T-helper 2 cell treated with Interferon-gamma antibody and Interleukin-4, amounts not matched to agents 100 ng/mL and 5 ng/mL, for 36 hours (primary cell): Measurements from ENCODE around the gene SIGLECL1. TPM values are rescaled to one million over a fixed set of nuclear protein-coding genes. Genes with fewer than 3 reads are reported as not detected.
"Not testable (repeated sequence)": the region's sequence is repeated elsewhere in the genome, so short reads cannot be mapped to it uniquely, and the experiment has no call there.

ENCODE experiments used
- intact Hi-C: fragments of 100-400 bp; cut with micrococcal nuclease; formaldehyde crosslinking; loops from one replicate; pipeline ENCODE4 v1.15.1; 2023
- total RNA-seq: library from RNA; stranded (reverse); gene quantifications from 2 replicates; pipeline ENCODE4 v1.2.3, GENCODE V29; 2022

SIGLECL1 gene
- not detected in 2 replicates for total RNA-seq

DNA sequence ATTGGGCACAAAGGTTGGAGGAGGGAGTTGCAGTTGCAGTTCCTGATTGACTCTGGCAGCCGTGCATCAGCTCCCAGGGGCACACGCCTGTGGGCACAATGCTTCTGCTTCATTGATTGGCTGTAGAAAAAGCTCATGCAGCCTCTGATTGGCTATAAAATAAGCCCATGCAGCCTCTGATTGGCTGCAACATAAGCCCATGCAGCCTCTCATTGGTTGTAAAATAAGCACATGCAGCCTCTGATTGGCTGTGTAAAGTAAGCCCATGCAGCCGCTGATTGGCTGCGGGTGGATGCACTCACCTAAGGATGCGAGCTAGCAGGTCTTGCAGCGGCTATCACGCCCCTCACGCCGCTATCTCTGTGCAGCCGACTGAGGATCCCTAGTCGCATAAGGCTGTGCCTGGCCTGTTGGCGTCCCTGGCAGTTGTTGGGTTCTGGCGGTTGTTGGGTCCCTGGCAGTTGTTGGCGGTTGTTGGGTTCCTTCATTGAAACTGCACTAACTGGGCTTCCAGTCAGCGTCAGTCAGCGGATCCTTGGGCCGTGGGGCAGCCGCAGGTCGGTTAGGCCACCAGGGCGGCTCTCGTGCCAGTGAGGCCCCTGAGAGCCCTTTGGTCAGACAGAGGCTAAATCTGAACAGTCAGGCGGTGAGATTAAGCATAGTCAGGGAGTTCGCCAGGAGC is at the start of gene SIGLECL1:
Gene SIGLECL1 (plus strand): TSS at position 295 of the 682 bp plus-strand sequence. CDS start 12,993 bp downstream, outside the sequence.
- intact Hi-C loops = loop anchor here (10.0 kb wide), 2 partner anchors 46 to 74 kb away; no protein-coding TSS in a partner anchor

- intact Hi-C loops = loop anchor here (10.0 kb wide), 1 partner anchor 53 kb away; the partner anchor contains the start of gene SIGLECL1
These were observed 49.2 kb upstream of the SIGLECL1 start for GRCh38 chr19:51201712-51202111.

GRCh38 chr19:51203916-51204315 is 47.0 kb upstream of the SIGLECL1 start:
- intact Hi-C loops = loop anchor here (10.0 kb wide), 1 partner anchor 51 kb away; the partner anchor contains the start of gene SIGLECL1

DNA sequence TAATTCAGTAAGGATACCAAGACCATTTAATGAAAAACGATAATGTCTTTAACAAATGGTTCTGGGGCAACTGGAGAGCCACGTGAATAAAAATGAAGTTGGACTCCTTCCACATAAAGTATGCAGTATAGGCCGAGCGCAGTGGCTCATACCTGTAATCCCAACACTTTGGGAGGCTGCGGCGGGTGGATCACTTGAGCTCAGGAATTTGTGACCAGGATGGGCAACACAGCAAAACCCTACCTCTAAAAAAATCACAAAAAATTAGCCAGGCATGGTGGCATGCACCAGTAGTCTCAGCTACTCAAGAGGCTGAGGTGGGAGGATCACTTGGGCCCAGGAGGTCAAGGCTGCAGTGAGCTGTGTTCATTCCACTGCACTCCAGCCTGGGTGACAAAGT is 46.6 kb upstream of the SIGLECL1 start:
- intact Hi-C loops = loop anchor here (10.0 kb wide), 1 partner anchor 50 kb away; the partner anchor contains the start of gene SIGLECL1

DNA sequence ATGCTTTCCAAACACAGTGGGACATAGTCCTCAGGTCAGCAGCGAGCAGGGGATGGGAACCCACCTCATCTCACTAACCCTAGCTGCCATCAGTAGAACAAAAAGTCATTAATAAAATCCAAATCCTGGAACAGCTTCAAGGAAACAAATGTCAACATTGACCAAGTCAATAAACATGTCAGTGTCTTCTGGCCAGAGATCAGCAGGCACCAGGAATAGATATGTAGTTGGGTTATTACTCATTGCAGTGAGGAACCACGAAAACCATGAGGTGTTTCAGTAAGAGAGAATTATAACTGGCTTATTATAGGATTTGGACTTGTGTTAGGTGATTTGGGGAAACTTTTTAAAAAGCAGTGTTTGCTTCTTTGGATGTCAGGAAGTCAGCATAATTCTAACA is 43.1 kb upstream of the SIGLECL1 start:
- intact Hi-C loops = loop anchor here (10.0 kb wide), 1 partner anchor 47 kb away; the partner anchor contains the start of gene SIGLECL1

DNA sequence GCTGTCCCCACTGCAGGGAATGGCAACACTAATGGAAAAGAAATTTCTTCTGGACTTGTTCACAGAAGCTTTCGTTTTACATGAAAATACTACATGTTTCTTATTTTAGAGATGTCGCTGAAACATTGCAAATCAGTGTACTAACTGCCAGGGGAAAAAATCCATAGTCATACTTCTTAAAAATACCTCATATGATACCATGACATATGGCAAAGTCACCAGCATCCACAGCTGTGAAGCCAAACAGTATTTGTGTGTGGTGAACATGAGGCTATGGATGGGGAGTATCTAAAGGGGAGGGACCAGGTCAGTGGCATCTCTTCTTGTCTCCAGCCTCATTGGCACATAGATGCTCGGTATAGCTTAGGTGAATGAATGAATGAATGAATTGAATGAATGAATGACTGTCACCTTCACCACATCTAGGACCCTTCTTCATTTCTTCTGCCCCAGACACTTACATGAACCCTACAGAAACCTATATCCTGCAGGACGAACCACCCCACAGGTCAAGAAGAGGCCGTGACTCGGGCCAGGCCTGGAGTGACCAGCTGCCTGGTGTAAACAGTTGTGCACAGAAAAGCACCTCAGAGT is 40.6 kb upstream of the SIGLECL1 start:
- intact Hi-C loops = no loop called here

GRCh38 chr19:51210874-51211361 is 40.0 kb upstream of the SIGLECL1 start:
- intact Hi-C loops = not testable (repeated sequence)

DNA sequence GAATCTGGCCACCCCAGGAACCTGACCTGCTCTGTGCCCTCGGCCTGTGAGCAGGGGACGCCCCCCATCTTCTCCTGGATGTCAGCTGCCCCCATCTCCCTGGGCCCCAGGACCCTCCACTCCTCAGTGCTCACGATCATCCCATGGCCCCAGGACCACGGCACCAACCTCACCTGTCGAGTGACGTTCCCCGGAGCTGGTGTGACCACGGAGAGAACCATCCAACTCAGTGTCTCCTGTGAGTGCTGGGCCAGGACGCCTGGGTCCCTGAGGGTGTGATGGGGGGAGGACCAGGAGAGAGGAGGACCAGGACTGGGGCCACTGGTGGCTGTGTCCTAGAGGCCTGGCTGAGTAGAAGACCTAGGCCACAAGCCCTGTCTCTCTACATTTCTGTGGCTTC is 39.0 kb upstream of the SIGLECL1 start:
- intact Hi-C loops = no loop called here

DNA sequence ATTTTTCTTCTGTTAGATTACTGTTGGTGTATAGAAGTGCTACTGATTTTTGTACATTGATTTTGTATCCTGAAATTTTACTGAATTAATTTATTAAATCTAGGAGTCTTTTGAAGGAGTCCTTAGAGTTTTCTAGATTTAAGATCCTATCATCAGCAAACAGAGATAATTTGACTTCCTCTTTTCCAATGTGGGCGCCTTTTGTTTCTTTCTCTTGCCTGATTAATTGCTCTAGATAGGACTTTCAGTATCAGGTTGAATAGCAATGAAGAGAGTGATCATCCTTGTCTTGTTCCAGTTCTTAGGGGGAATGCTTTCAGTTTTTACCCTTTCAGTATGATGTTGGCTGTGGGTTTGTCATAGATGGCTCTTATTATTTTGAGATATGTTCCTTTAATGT is 31.6 kb upstream of the SIGLECL1 start:
- intact Hi-C loops = no loop called here

- intact Hi-C loops = no loop called here
These were observed 30.9 kb upstream of the SIGLECL1 start for GRCh38 chr19:51219971-51220370.

- intact Hi-C loops = no loop called here
These were observed 29.9 kb upstream of the SIGLECL1 start for GRCh38 chr19:51220996-51221395.

DNA sequence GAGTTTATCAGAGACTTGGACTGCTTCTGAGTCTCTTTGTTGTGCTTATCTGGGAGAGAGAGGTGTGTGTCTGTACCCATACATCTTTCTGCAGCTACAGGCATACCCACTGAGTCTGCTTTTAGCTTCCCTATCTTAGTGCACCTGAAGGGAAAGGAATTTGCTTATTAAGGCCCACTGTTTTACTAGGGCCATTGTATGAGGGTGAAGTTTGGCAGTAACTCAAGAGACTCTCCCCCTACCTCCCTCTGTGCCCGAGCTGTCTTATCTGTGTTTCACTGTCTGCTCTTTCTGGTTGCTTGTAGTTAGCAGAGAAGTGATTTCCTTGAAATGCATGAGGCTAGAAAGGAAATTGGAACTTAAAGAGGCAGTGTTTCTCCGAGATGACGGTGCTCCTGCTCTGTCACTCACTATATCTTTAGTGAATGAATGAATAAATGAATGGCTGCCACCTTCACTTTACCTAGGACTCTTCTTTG is 26.7 kb upstream of the SIGLECL1 start:
- intact Hi-C loops = no loop called here

DNA sequence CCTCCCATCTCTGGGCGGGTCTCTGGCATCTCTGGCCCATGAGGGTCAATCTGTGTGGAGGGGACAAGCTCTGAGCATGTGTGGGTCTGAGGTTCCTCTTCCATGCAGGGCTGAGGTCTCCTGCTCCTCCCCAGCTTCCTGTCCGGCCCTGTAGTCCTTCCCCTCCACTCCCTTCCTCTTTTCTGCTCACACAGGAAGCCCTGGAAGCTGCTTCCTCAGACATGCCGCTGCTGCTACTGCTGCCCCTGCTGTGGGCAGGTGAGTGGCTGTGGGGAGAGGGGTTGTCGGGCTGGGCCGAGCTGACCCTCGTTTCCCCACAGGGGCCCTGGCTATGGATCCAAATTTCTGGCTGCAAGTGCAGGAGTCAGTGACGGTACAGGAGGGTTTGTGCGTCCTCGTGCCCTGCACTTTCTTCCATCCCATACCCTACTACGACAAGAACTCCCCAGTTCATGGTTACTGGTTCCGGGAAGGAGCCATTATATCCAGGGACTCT is 25.9 kb upstream of the SIGLECL1 start, which contains the start of gene CD33:
Gene CD33 (plus strand): TSS at position 183 of the 496 bp plus-strand sequence. CDS start 39 bp downstream, at position 222.
- intact Hi-C loops = not testable (repeated sequence)

- intact Hi-C loops = loop anchor here (2.0 kb wide), 1 partner anchor 33 kb away; no protein-coding TSS in a partner anchor
These were observed 24.8 kb upstream of the SIGLECL1 start for GRCh38 chr19:51226067-51226466.

GRCh38 chr19:51227326-51227725 is 23.6 kb upstream of the SIGLECL1 start:
- intact Hi-C loops = loop anchor here (2.0 kb wide), 1 partner anchor 31 kb away; no protein-coding TSS in a partner anchor

DNA sequence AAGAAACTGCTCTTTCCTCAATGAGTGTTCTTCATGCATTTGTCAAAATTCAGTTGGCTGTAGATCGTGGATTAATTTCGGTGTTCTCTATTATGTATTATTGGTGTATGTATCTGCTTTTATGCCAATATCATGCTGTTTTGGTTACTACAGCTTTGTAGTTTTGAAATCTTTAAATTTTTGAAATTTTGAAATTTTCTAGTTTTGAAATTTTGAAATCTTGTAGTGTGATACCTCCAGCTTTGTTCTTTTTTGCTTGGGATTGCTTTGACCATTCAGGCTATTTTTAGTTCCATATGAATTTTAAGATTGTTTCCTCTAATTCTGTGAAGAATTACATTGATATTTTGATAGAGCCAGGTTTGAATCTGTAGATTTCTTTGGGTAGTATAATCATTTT is 22.9 kb upstream of the SIGLECL1 start:
- intact Hi-C loops = loop anchor here (2.0 kb wide), 1 partner anchor 31 kb away; no protein-coding TSS in a partner anchor

- intact Hi-C loops = no loop called here
These were observed 10.0 kb upstream of the SIGLECL1 start for GRCh38 chr19:51240866-51241265.

DNA sequence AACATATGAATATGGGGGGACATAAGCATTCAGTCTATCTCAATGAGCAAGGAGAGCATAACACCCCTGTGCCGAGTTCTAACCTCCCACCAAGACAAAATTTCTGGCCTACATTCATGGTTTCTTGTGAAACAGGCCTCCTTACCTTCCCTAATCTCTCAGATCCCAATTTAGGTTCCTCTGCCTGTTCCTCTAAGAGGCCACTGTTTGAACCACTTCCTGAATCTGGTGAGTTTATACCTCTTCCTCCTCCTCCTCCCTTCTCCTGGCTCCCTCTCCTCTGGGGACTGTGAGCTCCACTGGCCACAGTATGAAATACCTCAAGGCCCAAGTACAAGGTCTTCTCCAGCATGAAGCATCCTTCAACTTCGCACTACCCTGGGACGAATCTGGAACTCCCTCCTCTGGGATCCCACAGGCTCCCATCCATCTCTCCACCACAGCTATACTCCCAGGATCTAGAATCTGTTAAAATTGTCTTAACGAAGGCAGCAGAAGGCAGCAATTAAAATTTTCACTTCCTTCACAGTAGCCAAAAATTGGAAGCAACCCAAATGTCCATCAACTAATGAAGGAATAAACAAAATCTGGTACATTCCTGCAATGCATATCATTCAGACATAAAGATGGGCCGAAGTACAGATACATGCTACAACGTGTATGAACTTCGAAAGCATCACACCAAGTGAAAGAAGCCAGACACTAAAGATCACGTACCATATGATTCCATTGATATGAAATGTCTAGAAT is 7.8 kb upstream of the SIGLECL1 start:
- intact Hi-C loops = no loop called here

DNA sequence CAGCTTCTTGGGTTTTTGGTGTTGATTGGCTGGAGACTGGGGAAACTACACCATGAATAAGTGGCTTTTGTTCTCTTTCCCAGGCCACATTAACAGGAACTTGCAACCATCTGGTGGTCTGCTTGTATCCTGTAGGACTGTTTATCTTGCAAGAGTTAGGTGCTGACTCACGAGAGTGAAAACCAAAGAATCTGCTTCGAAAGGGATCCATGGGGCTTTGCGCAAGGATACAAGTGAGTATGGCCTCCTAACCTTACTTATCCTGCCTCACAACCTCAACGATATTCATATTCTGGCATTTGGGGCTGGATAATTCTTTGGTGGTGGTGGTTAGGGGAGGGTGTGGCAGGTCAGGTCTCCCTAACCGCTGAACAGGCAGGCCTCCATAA is 4.7 kb upstream of the SIGLECL1 start:
- intact Hi-C loops = no loop called here

GRCh38 chr19:51247972-51248590 is 2.8 kb upstream of the SIGLECL1 start:
- intact Hi-C loops = no loop called here

- intact Hi-C loops = loop anchor here (10.0 kb wide), 2 partner anchors 47 to 73 kb away; no protein-coding TSS in a partner anchor
These were observed 564 bp downstream of the SIGLECL1 start for GRCh38 chr19:51251468-51251820.
